Mesendoderm (in vitro differentiated cells): Measurements from ENCODE around the gene KIF6.

Experiments
- DNase-seq: peaks from one replicate; pipeline ENCODE4 v3.0.0; 2013
- H2AK5ac ChIP-seq: 2 replicates; pipeline ENCODE4 v1.6.1; 2013; ENCODE audit warnings: low read length, inconsistent platforms
- H2BK120ac ChIP-seq: 2 replicates; pipeline ENCODE4 v1.6.1; 2013; ENCODE audit warnings: low read depth, mild to moderate bottlenecking, low read length, moderate library complexity, mixed read lengths
- H2BK15ac ChIP-seq: replicated peaks from 2 replicates; pipeline ENCODE4 v1.6.1; 2013; ENCODE audit warnings: low read depth, mild to moderate bottlenecking, moderate library complexity
- H2BK5ac ChIP-seq: 2 replicates; pipeline ENCODE4 v1.6.1; 2013; ENCODE audit warnings: low read length, inconsistent platforms
- H3K18ac ChIP-seq: 2 replicates; pipeline ENCODE4 v1.6.1; 2013; ENCODE audit warnings: mild to moderate bottlenecking, low read length, mixed read lengths
- H3K23ac ChIP-seq: one replicate; pipeline ENCODE4 v1.6.1; 2013; ENCODE audit warnings: low read length
- H3K27ac ChIP-seq: 2 replicates; pipeline ENCODE4 v1.5.1; 2013; ENCODE audit warnings: low read depth, mild to moderate bottlenecking, inconsistent platforms, low read length, moderate library complexity
- H3K27me3 ChIP-seq: 2 replicates; pipeline ENCODE4 v1.6.1; 2013; ENCODE audit warnings: low read length, control low read depth, mild to moderate bottlenecking, inconsistent platforms; ENCODE audit not compliant: insufficient read depth, poor library complexity
- H3K36me3 ChIP-seq: 2 replicates; pipeline ENCODE4 v1.6.1; 2013; ENCODE audit warnings: low read length, inconsistent platforms; ENCODE audit not compliant: control insufficient read depth, insufficient read depth
- H3K4ac ChIP-seq: one replicate; pipeline ENCODE4 v1.6.1; 2013; ENCODE audit warnings: low read depth, mild to moderate bottlenecking, low read length, moderate library complexity
- H3K4me1 ChIP-seq: 2 replicates; pipeline ENCODE4 v1.6.1; 2013; ENCODE audit warnings: low read depth, low read length, inconsistent platforms; ENCODE audit not compliant: control insufficient read depth
- H3K4me2 ChIP-seq: 2 replicates; pipeline ENCODE4 v1.6.1; 2013; ENCODE audit warnings: low read length
- H3K4me3 ChIP-seq: 2 replicates; pipeline ENCODE4 v1.5.1; 2013; ENCODE audit warnings: mild to moderate bottlenecking, low read length
- H3K56ac ChIP-seq: one replicate; pipeline ENCODE4 v1.6.1; 2013; ENCODE audit warnings: low read length
- H3K79me1 ChIP-seq: 2 replicates; pipeline ENCODE4 v1.6.1; 2013; ENCODE audit warnings: low read length, inconsistent platforms
- H3K79me2 ChIP-seq: 2 replicates; pipeline ENCODE4 v1.6.1; 2013; ENCODE audit warnings: mild to moderate bottlenecking, low read length; ENCODE audit not compliant: control insufficient read depth, insufficient read depth
- H3K9ac ChIP-seq: 2 replicates; pipeline ENCODE4 v1.6.1; 2013; ENCODE audit warnings: low read length, inconsistent platforms
- H4K5ac ChIP-seq: one replicate; pipeline ENCODE4 v1.6.1; 2013; ENCODE audit warnings: low read length
- H4K8ac ChIP-seq: one replicate; pipeline ENCODE4 v1.6.1; 2013; ENCODE audit warnings: low read depth, mild to moderate bottlenecking, control low read depth, low read length, moderate library complexity
- WGBS: extraction: QIAGEN DNeasy Blood & Tissue Kit; methylation state at CpG from one replicate; pipeline ENCODE4 v1.1.7; 2013; ENCODE audit warnings: low lambda C conversion rate, missing lambda C conversion rate; ENCODE audit not compliant: insufficient coverage; ENCODE audit errors: extremely low coverage; 5-methylcytosine and 5-hydroxymethylcytosine counted together

The KIF6 gene

DNA sequence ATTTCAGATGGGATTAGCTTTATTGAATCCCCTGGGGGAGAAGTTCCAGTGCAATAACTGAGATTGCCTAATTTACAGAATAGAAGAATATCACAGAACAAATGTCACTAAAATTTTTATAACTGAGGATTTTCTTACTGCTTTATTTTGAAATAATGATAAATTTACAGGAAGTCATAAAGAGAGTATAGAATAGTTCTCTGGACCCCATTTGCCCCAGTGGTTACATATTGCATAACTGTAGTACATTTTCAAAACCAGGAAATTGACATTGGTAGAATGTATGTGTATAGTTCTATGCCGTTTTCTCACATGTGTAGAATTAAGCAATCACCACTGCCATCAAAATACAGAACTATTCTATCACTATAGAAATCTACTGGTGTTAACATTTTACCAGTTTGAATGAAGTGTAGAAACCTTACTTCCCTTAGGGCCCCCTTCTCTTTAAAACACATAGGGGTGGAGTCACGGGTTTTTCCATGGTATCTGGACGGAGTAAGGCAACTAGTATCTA, 18.3 kb downstream of the KIF6 start:
- H3K23ac ChIP-seq: no peak overlapping the region
- no peak overlapping the region for H2BK15ac ChIP-seq
- H3K27ac ChIP-seq: no peak overlapping the region
- no peaks in the 10 kb centered on the region for H3K79me2 ChIP-seq
- H2BK120ac ChIP-seq: no peak overlapping the region
- H3K4me2 ChIP-seq: no peak overlapping the region
- H2BK5ac ChIP-seq: no peak overlapping the region
- no peak overlapping the region for H2AK5ac ChIP-seq
- DNase-seq: no peak
- H3K18ac ChIP-seq: no peak overlapping the region
- no peak overlapping the region for H3K56ac ChIP-seq
- WGBS: no CpG with 5 or more reads among the region's 3 CpGs
- H4K8ac ChIP-seq: no peak overlapping the region
- no peaks in the 10 kb centered on the region for H3K36me3 ChIP-seq
- H3K4me3 ChIP-seq: no peak overlapping the region
- no peak overlapping the region for H3K9ac ChIP-seq
- no peaks in the 10 kb centered on the region for H3K79me1 ChIP-seq
- H3K4ac ChIP-seq: no peak overlapping the region
- no peaks in the 10 kb centered on the region for H3K27me3 ChIP-seq
- H4K5ac ChIP-seq: no peak overlapping the region
- H3K4me1 ChIP-seq: no peaks in the 10 kb centered on the region

DNA sequence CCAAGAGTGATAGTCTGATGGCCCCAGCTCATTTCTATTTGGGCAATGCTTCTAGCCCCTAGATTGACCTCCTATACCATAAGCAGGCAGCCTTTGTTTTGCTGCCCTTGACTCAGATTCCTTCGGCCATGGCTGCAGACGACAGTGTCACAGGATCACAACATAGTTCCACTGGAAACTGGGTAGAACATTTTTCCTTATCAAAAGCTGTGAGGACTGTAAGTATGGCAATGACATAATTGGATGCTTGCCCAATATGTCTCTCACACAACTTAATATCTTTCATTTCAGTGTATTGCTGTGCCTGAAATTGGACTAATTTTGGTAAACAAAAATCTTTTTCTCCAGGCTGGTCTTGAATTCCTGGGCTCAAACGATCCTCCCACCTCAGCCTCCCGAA, 22.9 kb downstream of the KIF6 start:
- no peak for DNase-seq
- WGBS: no CpG with 5 or more reads among the region's 4 CpGs

DNA sequence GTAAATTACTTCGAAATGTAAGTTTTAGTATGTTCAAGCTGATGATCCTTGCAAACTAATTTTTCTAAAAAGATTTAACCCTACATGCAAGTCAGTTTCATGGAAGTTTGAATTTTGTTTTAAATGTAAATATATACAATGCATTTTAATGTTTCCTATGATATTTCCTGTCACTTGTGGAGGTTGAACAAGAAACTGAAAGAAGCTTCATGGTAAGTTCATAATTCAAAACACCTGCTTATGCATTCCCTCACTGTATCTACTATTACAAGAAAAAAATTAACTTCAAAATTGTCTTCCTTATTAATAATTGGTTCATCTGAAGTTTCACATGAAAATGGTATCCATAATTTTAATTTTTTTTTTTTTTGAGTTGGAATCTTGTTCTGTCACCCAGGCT, 24.8 kb downstream of the KIF6 start:
- Histone ChIP-seq H3K4me3 (no peak overlapping the region), H3K23ac (no peak overlapping the region), H2BK120ac (no peak overlapping the region), H3K18ac (no peak overlapping the region), H3K79me2 (no peaks in the 10 kb centered on the region), H3K56ac (no peak overlapping the region), H2AK5ac (no peak overlapping the region), H3K79me1 (no peaks in the 10 kb centered on the region), H3K36me3 (no peaks in the 10 kb centered on the region), H4K5ac (no peak overlapping the region), H2BK15ac (no peak overlapping the region), H3K9ac (no peak overlapping the region), H3K4ac (no peak overlapping the region), H3K4me2 (no peak overlapping the region), H3K4me1 (no peaks in the 10 kb centered on the region), H3K27ac (no peak overlapping the region), H4K8ac (no peak overlapping the region), H2BK5ac (no peak overlapping the region), H3K27me3 (no peaks in the 10 kb centered on the region)
- DNase-seq: no peak
- no CpG with 5 or more reads among the region's 1 CpG for WGBS

More for the DNA sequence above, 22.9 kb downstream of the KIF6 start:
- Histone ChIP-seq H2BK15ac (no peak overlapping the region), H4K5ac (no peak overlapping the region), H2BK120ac (no peak overlapping the region), H3K4ac (no peak overlapping the region), H2BK5ac (no peak overlapping the region), H3K36me3 (no peaks in the 10 kb centered on the region), H3K9ac (no peak overlapping the region), H3K27ac (no peak overlapping the region), H3K23ac (no peak overlapping the region), H4K8ac (no peak overlapping the region), H3K79me1 (no peaks in the 10 kb centered on the region), H3K4me1 (no peaks in the 10 kb centered on the region), H3K18ac (no peak overlapping the region), H3K27me3 (no peaks in the 10 kb centered on the region), H3K4me3 (no peak overlapping the region), H2AK5ac (no peak overlapping the region), H3K4me2 (no peak overlapping the region), H3K56ac (no peak overlapping the region), H3K79me2 (no peaks in the 10 kb centered on the region)

DNA sequence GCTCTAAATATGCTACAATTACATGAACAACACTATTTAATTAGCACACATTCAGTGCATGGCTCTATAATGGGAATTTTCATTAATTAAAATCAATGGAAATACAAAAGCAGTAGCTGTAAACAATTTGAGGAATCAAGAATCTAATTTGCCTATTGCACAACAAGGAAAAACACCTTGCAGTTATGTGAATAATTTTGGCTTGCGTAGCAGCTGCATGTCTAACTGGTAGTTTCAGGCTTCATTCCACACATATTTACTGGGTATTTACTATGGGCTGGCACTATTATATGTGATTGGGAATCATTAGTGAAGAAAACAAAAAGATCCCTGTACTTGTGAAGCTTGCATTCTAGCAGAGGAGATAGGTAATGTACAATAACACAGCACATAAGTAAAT, 26.4 kb downstream of the KIF6 start:
- no peaks in the 10 kb centered on the region for H3K36me3 ChIP-seq
- H2BK120ac ChIP-seq: no peak overlapping the region
- no peak overlapping the region for H4K8ac ChIP-seq
- no CpG with 5 or more reads among the region's 1 CpG for WGBS
- no peak for DNase-seq
- H3K4me1 ChIP-seq: no peaks in the 10 kb centered on the region
- no peak overlapping the region for H2AK5ac ChIP-seq
- H3K4me2 ChIP-seq: no peak overlapping the region
- H3K79me2 ChIP-seq: no peaks in the 10 kb centered on the region
- no peak overlapping the region for H3K23ac ChIP-seq
- H3K27me3 ChIP-seq: no peaks in the 10 kb centered on the region
- no peak overlapping the region for H4K5ac ChIP-seq
- no peak overlapping the region for H3K9ac ChIP-seq
- no peak overlapping the region for H3K4ac ChIP-seq
- H2BK5ac ChIP-seq: no peak overlapping the region
- H3K4me3 ChIP-seq: no peak overlapping the region
- H3K79me1 ChIP-seq: no peaks in the 10 kb centered on the region
- H2BK15ac ChIP-seq: no peak overlapping the region
- no peak overlapping the region for H3K18ac ChIP-seq
- no peak overlapping the region for H3K27ac ChIP-seq
- no peak overlapping the region for H3K56ac ChIP-seq

DNA sequence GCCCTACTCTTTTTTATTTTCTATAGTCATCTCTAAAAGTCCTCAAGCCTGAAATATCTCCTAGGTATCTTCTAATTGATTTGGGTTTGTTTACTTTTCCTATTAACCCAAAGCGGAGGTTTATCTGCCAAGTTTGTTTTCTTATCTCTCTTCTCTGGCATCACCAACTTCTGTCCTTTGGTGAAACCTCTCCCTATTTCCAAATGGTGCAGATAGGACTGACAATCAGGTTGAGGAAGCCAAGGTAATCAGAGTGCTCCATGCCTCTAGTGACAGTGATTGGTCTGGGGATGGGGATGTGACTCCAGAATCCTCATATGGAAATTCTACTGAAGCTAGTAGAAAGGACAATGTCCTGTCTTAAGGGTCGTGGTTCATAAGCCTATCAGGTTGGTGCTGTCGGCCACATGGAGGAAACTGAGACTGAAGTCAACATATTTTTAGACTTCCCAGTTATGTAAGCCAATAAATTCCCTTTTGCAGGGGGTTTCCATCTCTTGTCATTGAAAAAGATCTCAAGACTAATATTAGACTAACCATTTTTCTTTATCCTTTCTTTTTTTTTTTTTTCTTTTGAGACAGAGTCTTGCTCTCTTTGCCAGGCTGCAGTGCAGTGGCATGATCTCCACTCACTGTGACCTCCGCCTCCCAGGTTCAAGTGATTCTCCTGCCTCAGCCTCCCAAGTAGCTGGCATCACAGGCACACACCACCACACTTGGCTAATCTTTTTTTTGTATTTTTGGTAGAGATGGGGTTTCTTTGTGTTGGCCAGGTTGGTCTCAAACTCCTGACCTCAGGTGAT, 28.0 kb downstream of the KIF6 start:
- H3K18ac ChIP-seq: no peak overlapping the region
- no peaks in the 10 kb centered on the region for H3K79me2 ChIP-seq
- H2BK15ac ChIP-seq: no peak overlapping the region
- no peak overlapping the region for H3K56ac ChIP-seq
- H3K9ac ChIP-seq: no peak overlapping the region
- H3K23ac ChIP-seq: no peak overlapping the region
- no peaks in the 10 kb centered on the region for H3K79me1 ChIP-seq
- no peak overlapping the region for H3K4me2 ChIP-seq
- H3K4ac ChIP-seq: no peak overlapping the region
- no peak overlapping the region for H3K27ac ChIP-seq
- no peak overlapping the region for H3K4me3 ChIP-seq
- H3K36me3 ChIP-seq: no peaks in the 10 kb centered on the region
- DNase-seq: peak; percentile 20
- H2AK5ac ChIP-seq: no peak overlapping the region
- no peak overlapping the region for H4K5ac ChIP-seq
- no CpG with 5 or more reads among the region's 4 CpGs for WGBS
- H2BK5ac ChIP-seq: no peak overlapping the region
- H2BK120ac ChIP-seq: no peak overlapping the region
- no peaks in the 10 kb centered on the region for H3K4me1 ChIP-seq
- no peaks in the 10 kb centered on the region for H3K27me3 ChIP-seq
- H4K8ac ChIP-seq: no peak overlapping the region

DNA sequence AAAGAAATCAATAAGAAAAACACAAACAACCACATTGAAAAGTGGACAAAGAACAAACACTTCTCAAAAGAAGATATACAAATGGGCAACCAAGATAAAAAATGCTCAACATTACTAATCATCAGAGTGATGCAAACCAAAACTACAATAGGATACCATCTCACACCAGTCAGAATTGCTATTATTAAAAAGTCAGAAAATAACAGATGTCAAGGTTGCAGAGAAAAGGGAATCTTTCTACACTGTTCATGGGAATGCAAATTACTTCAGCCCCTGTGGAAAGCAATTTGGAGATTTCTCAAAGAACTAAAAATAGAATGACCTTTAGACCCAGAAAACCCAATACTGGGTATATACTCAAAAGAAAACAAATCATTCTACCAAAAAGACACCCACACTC, 29.8 kb downstream of the KIF6 start:
- H4K8ac ChIP-seq: no peak overlapping the region
- H3K4me1 ChIP-seq: no peaks in the 10 kb centered on the region
- no peak overlapping the region for H2BK5ac ChIP-seq
- H3K79me2 ChIP-seq: no peaks in the 10 kb centered on the region
- H2BK15ac ChIP-seq: no peak overlapping the region
- no peak overlapping the region for H3K56ac ChIP-seq
- H3K18ac ChIP-seq: no peak overlapping the region
- H2BK120ac ChIP-seq: no peak overlapping the region
- no peak overlapping the region for H4K5ac ChIP-seq
- H3K9ac ChIP-seq: no peak overlapping the region
- H2AK5ac ChIP-seq: no peak overlapping the region
- no peaks in the 10 kb centered on the region for H3K36me3 ChIP-seq
- no peak overlapping the region for H3K4ac ChIP-seq
- H3K27me3 ChIP-seq: no peaks in the 10 kb centered on the region
- no peak overlapping the region for H3K23ac ChIP-seq
- no peak overlapping the region for H3K4me3 ChIP-seq
- H3K79me1 ChIP-seq: no peaks in the 10 kb centered on the region
- no peak overlapping the region for H3K4me2 ChIP-seq
- H3K27ac ChIP-seq: no peak overlapping the region
- DNase-seq: no peak
